Liver (tissue), 3 donors: ENCODE data around the gene ZFP92.

ENCODE experiments used
- JUND ChIP-seq, 2 donors: IDR thresholded peaks; 2 replicates each; pipeline ENCODE4 v1.6.1; 2016; ENCODE audit warnings: antibody characterized with exemption in 2 of 2
- TF ChIP-seq, protein P1 (sequence below): fragments of 150-350 bp; IDR thresholded peaks from 2 replicates; pipeline ENCODE4 v1.5.1; 2017; ENCODE audit warnings: improper control_type of control experiment, low read depth, low read length; ENCODE audit not compliant: missing input control
- TF ChIP-seq, protein P2 (sequence below): IDR thresholded peaks from 2 replicates; pipeline ENCODE4 v1.6.1; 2016; ENCODE audit warnings: antibody characterized with exemption
- TF ChIP-seq, protein P3 (sequence below): IDR thresholded peaks from 2 replicates; pipeline ENCODE4 v1.6.1; 2016; ENCODE audit warnings: antibody characterized with exemption
- donor health status: healthy.
- donor health status: healthy.

DNA sequence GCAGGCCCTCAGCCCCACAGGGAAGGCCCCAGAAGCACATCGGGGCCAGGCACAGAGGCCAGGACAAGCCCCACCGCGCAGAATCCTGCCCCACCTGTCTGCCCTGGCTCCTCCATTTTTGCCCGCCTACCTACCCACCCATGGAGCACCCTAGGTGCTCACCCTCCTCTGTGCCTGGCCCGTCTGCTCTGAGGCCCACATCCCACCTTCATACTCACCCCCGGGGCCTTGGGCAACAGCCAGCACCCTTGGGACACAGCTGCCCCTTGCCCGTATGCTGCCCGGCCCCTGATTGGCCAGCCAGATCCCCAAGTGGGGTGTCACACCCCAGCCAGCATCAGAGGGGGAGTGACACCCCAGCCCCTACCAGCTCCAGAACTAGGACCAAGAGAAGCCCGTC, 45.4 kb downstream of the ZFP92 start:
- TF ChIP-seq JUND (IDR thresholded peaks at IDR 0.05): no peak
- TF ChIP-seq, protein P1, sequence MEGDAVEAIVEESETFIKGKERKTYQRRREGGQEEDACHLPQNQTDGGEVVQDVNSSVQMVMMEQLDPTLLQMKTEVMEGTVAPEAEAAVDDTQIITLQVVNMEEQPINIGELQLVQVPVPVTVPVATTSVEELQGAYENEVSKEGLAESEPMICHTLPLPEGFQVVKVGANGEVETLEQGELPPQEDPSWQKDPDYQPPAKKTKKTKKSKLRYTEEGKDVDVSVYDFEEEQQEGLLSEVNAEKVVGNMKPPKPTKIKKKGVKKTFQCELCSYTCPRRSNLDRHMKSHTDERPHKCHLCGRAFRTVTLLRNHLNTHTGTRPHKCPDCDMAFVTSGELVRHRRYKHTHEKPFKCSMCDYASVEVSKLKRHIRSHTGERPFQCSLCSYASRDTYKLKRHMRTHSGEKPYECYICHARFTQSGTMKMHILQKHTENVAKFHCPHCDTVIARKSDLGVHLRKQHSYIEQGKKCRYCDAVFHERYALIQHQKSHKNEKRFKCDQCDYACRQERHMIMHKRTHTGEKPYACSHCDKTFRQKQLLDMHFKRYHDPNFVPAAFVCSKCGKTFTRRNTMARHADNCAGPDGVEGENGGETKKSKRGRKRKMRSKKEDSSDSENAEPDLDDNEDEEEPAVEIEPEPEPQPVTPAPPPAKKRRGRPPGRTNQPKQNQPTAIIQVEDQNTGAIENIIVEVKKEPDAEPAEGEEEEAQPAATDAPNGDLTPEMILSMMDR: no peak
- TF ChIP-seq, protein P2, sequence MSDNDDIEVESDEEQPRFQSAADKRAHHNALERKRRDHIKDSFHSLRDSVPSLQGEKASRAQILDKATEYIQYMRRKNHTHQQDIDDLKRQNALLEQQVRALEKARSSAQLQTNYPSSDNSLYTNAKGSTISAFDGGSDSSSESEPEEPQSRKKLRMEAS: no peak
- TF ChIP-seq, protein P3, sequence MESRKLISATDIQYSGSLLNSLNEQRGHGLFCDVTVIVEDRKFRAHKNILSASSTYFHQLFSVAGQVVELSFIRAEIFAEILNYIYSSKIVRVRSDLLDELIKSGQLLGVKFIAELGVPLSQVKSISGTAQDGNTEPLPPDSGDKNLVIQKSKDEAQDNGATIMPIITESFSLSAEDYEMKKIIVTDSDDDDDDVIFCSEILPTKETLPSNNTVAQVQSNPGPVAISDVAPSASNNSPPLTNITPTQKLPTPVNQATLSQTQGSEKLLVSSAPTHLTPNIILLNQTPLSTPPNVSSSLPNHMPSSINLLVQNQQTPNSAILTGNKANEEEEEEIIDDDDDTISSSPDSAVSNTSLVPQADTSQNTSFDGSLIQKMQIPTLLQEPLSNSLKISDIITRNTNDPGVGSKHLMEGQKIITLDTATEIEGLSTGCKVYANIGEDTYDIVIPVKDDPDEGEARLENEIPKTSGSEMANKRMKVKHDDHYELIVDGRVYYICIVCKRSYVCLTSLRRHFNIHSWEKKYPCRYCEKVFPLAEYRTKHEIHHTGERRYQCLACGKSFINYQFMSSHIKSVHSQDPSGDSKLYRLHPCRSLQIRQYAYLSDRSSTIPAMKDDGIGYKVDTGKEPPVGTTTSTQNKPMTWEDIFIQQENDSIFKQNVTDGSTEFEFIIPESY: no peak
